ENCODE data around the gene WIPF1.
A peak's percentile ranks its signal among the peaks of the same experiment; 100 is the strongest.

Gene WIPF1

GRCh38 chr2:174595891-174596397 lies 1.7 kb downstream of the WIPF1 start:
- no peak overlapping the region for H3K4me3 ChIP-seq (ENCODE audit: control insufficient read depth, low read depth, low read length)
- DNase-seq (ENCODE audit: low read depth), result no peak
- TF ChIP-seq, protein P1, sequence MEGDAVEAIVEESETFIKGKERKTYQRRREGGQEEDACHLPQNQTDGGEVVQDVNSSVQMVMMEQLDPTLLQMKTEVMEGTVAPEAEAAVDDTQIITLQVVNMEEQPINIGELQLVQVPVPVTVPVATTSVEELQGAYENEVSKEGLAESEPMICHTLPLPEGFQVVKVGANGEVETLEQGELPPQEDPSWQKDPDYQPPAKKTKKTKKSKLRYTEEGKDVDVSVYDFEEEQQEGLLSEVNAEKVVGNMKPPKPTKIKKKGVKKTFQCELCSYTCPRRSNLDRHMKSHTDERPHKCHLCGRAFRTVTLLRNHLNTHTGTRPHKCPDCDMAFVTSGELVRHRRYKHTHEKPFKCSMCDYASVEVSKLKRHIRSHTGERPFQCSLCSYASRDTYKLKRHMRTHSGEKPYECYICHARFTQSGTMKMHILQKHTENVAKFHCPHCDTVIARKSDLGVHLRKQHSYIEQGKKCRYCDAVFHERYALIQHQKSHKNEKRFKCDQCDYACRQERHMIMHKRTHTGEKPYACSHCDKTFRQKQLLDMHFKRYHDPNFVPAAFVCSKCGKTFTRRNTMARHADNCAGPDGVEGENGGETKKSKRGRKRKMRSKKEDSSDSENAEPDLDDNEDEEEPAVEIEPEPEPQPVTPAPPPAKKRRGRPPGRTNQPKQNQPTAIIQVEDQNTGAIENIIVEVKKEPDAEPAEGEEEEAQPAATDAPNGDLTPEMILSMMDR (IDR thresholded peaks at IDR 0.05; ENCODE audit: control insufficient read depth, insufficient read depth, low read depth, low read length, missing control alignments), result no peak

GRCh38 chr2:174595116-174595809 lies 2.3 kb downstream of the WIPF1 start:
- TF ChIP-seq, protein P1 (IDR thresholded peaks at IDR 0.05; ENCODE audit: control insufficient read depth, insufficient read depth, low read depth, low read length, missing control alignments), result no peak
- DNase-seq (ENCODE audit: low read depth), result no peak
- H3K4me3 ChIP-seq (ENCODE audit: control insufficient read depth, low read depth, low read length), result no peak overlapping the region

- TF ChIP-seq, protein P1 (IDR thresholded peaks at IDR 0.05; ENCODE audit: control insufficient read depth, insufficient read depth, low read depth, low read length, missing control alignments), result no peak
- DNase-seq (ENCODE audit: low read depth), result no peak
- no peak overlapping the region for H3K4me3 ChIP-seq (ENCODE audit: control insufficient read depth, low read depth, low read length)
Measured at GRCh38 chr2:174594456-174594855, 3.1 kb downstream of the WIPF1 start.

DNA sequence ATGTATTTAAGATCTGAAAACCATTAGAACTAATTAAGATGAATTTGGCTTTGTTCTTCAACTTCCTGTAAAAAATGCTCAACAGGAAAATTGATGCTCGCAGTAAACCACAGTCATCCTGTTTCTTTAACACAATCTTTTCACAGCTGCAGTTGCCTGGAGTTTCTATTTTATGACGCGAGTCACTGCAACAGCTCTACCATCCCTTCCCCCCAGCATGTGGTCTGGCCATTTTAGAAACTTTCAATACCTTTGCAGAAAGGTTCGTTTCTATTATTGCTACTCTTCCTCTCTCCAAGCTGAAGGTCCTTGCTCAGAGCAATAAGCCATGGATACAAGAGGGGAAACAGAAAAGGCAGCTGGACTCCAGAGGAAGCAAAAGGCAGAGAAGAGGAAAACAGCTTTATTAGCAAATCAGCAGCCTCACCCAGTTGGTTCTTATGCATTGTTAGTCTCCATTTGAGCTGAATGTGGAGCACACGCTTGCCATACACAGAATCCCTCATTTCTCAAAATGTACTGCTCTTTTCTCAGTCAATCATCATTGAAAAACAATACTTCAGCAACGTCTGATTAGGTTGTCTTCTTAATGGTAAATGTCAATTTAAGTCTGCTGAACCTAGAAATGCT lies 3.9 kb downstream of the WIPF1 start:
- DNase-seq (ENCODE audit: low read depth), result peak; percentile 46
- no peak overlapping the region for H3K4me3 ChIP-seq (ENCODE audit: control insufficient read depth, low read depth, low read length)
- TF ChIP-seq, protein P1 (IDR thresholded peaks at IDR 0.05; ENCODE audit: control insufficient read depth, insufficient read depth, low read depth, low read length, missing control alignments), result no peak

DNA sequence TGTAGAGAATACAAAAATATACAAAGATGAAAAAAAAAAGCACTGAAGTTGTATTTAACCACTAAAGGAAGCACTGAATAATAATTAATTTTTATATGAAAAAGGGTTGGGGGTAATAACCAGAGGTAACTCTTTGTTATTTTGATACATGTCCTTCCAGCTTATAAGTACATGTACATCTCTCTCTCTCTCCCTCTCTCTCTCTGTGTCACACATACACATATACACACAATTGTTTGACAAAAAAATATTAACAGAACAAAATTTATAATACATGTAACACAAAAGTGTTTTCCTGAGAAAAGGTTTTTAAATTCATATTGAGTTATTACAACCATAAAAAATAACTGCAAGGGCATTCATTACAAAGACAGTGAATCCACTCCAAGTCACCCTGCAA lies 4.6 kb downstream of the WIPF1 start:
- H3K4me3 ChIP-seq (ENCODE audit: control insufficient read depth, low read depth, low read length), result no peak overlapping the region
- TF ChIP-seq, protein P1 (IDR thresholded peaks at IDR 0.05; ENCODE audit: control insufficient read depth, insufficient read depth, low read depth, low read length, missing control alignments), result no peak
- no peak for DNase-seq (ENCODE audit: low read depth)

- H3K4me3 ChIP-seq (ENCODE audit: control insufficient read depth, low read depth, low read length), result no peak overlapping the region
- TF ChIP-seq, protein P1 (IDR thresholded peaks at IDR 0.05; ENCODE audit: control insufficient read depth, insufficient read depth, low read depth, low read length, missing control alignments), result no peak
Measured at GRCh38 chr2:174591740-174592139, 5.9 kb downstream of the WIPF1 start.

More at GRCh38 chr2:174591740-174592139, 5.9 kb downstream of the WIPF1 start:
- DNase-seq (ENCODE audit: low read depth), result no peak

Data from AG09309 (cell line).